ENCODE data around the gene KIFAP3. TPM values are rescaled to one million over a fixed set of nuclear protein-coding genes. Genes with fewer than 3 reads are reported as not detected.

The KIFAP3 gene
- total and polyA plus RNA-seq, 4 donors, result 4.5 to 11.1 (median 6.9) TPM

DNA sequence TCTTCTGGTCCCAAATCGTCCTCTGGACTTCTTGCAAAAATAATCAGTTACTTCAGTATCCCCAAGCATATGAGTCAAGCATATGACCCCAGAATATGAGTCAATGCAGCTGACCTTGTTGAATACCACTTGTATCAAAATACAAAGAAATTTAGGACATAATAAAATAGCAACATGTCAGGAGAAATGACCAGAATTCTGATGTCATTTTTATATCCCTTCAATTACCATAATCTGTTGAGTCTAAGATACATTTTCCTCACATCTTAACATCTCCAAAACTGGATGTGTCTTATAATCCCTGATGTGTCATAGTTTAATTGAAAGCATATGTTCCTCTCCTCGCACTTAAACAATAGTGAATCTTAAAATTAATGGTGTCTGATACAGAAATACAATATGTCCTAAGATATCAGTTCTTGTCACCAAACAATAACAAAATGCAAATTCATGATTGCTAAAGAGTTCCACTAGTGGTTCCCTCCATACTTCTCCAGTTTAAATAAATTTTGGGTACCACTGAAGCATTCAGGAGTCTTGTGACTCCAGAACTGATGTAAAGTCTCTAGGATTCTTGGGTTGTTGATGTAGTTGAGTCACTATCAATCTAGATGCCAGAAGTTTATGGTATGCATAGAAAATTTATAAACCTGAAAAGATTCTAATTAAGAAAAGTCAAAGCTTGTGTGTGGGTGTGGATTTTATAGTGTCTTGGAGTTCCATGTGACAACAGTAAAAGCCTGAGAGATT, 41.8 kb downstream of the KIFAP3 start:
- WGBS, result 89% methylated on average over 2 of the region's 2 CpGs
- Histone ChIP-seq H3K4me3 (ENCODE audit: low read depth in 1 of 3, low read length in 3 of 3) (no peak overlapping the region), H3K36me3 (ENCODE audit: control insufficient read depth in 4 of 4, insufficient read depth in 3 of 4, low read depth in 1 of 4, low read length in 3 of 4) (no peaks in the 10 kb centered on the region), H3K27ac (ENCODE audit: low read depth in 1 of 2, low read length in 2 of 2) (no peak overlapping the region), H3K27me3 (ENCODE audit: control insufficient read depth in 4 of 4, insufficient read depth in 4 of 4, low read length in 3 of 4) (no peaks in the 10 kb centered on the region), H3K4me1 (ENCODE audit: control insufficient read depth in 4 of 4, insufficient read depth in 4 of 4, low read length in 3 of 4) (no peaks in the 10 kb centered on the region), H3K9me3 (ENCODE audit: control insufficient read depth in 4 of 4, low read length in 3 of 4) (peaks cover 0 to 2% (median 0%) of the 10 kb centered on the region in 4 donors), H3K9ac (ENCODE audit: low read depth in 1 of 2, low read length in 2 of 2) (no peak overlapping the region)
- no peak for DNase-seq (ENCODE audit: low spot score)
- no peak for TF ChIP-seq HNF4G (IDR thresholded peaks at IDR 0.05)

DNA sequence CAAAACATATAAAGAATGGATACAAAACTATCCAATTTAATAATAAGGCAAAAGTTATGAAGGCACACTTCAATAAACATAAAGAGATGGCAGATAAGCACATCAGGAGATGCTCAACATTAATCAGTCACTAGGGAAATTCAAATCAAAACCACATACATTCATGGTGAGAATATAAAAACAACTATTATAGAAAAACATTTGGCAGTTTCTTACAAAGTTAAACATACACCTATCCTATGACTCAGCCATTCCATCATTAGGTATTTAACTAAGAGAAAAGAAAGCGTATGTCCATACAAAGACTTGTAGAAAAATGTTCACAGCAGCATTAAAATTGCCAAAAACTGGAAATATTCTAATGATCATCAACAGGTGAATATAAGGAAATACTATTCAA, 44.3 kb downstream of the KIFAP3 start:
- Histone ChIP-seq H3K4me1 (ENCODE audit: control insufficient read depth in 4 of 4, insufficient read depth in 4 of 4, low read length in 3 of 4) (no peaks in the 10 kb centered on the region), H3K4me3 (ENCODE audit: low read depth in 1 of 3, low read length in 3 of 3) (no peak overlapping the region), H3K27me3 (ENCODE audit: control insufficient read depth in 4 of 4, insufficient read depth in 4 of 4, low read length in 3 of 4) (no peaks in the 10 kb centered on the region), H3K36me3 (ENCODE audit: control insufficient read depth in 4 of 4, insufficient read depth in 3 of 4, low read depth in 1 of 4, low read length in 3 of 4) (no peaks in the 10 kb centered on the region), H3K9me3 (ENCODE audit: control insufficient read depth in 4 of 4, low read length in 3 of 4) (peaks cover 0 to 2% (median 0%) of the 10 kb centered on the region in 4 donors), H3K27ac (ENCODE audit: low read depth in 1 of 2, low read length in 2 of 2) (no peak overlapping the region), H3K9ac (ENCODE audit: low read depth in 1 of 2, low read length in 2 of 2) (no peak overlapping the region)
- WGBS, result 60% methylated on average over 1 of the region's 1 CpG
- no peak for TF ChIP-seq RXRA (IDR thresholded peaks at IDR 0.05)
- TF ChIP-seq YY1 (IDR thresholded peaks at IDR 0.05), result no peak
- no peak for TF ChIP-seq RAD21 (IDR thresholded peaks at IDR 0.05)
- TF ChIP-seq ATF3 (IDR thresholded peaks at IDR 0.05), result no peak
- no peak for TF ChIP-seq HNF4G (IDR thresholded peaks at IDR 0.05)
- no peak for TF ChIP-seq TAF1 (conservative IDR thresholded peaks at IDR 0.05)
- no peak for TF ChIP-seq HNF4A (conservative IDR thresholded peaks at IDR 0.05)
- no peak for TF ChIP-seq FOXA1 (IDR thresholded peaks at IDR 0.05)
- no peak for TF ChIP-seq REST (IDR thresholded peaks at IDR 0.05)
- TF ChIP-seq NR2F2 (IDR thresholded peaks at IDR 0.05), result no peak
- TF ChIP-seq SP1 (IDR thresholded peaks at IDR 0.05), result no peak
- TF ChIP-seq GABPA (IDR thresholded peaks at IDR 0.05 in 1 of 2, conservative IDR thresholded peaks at IDR 0.05 in 1 of 2), result no peak
- TF ChIP-seq, protein P1, sequence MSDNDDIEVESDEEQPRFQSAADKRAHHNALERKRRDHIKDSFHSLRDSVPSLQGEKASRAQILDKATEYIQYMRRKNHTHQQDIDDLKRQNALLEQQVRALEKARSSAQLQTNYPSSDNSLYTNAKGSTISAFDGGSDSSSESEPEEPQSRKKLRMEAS (IDR thresholded peaks at IDR 0.05), result no peak
- TF ChIP-seq CTCF (IDR thresholded peaks at IDR 0.05; ENCODE audit: low read depth, low read length, missing input control), result no peak
- no peak for TF ChIP-seq EGR1 (IDR thresholded peaks at IDR 0.05; ENCODE audit: low read depth in 2 of 2)
- no peak for TF ChIP-seq JUND (IDR thresholded peaks at IDR 0.05)
- no peak for TF ChIP-seq FOXA2 (IDR thresholded peaks at IDR 0.05)
- no peak for TF ChIP-seq ZBTB33 (IDR thresholded peaks at IDR 0.05)
- DNase-seq (ENCODE audit: low spot score), result no peak
